Esophagus (tissue), 2 donors: Measurements from ENCODE around the gene SNRK. TPM values are rescaled to one million over a fixed set of nuclear protein-coding genes. Genes with fewer than 3 reads are reported as not detected.
A peak's percentile ranks its signal among the peaks of the same experiment; 100 is the strongest.

Experiments
- H3K27ac ChIP-seq, 2 donors: one replicate each; pipeline ENCODE4 v1.5.1; 2013; ENCODE audit warnings: low read depth in 2 of 2, mild to moderate bottlenecking in 2 of 2, inconsistent platforms in 1 of 2, low read length in 1 of 2, moderate library complexity in 1 of 2
- H3K27me3 ChIP-seq, 2 donors: one replicate each; pipeline ENCODE4 v1.6.1; 2013; ENCODE audit warnings: low read length in 2 of 2, control low read depth in 1 of 2, mild to moderate bottlenecking in 1 of 2; ENCODE audit not compliant: insufficient read depth in 2 of 2, control insufficient read depth in 1 of 2
- H3K36me3 ChIP-seq, 2 donors: one replicate each; pipeline ENCODE4 v1.6.1; 2013; ENCODE audit warnings: low read length in 1 of 2; ENCODE audit not compliant: control insufficient read depth in 2 of 2, insufficient read depth in 2 of 2
- H3K4me1 ChIP-seq, 2 donors: one replicate each; pipeline ENCODE4 v1.6.1; 2013; ENCODE audit warnings: low read length in 1 of 2; ENCODE audit not compliant: control insufficient read depth in 2 of 2, insufficient read depth in 2 of 2
- H3K4me3 ChIP-seq, 2 donors: one replicate each; pipeline ENCODE4 v1.5.1; 2013; ENCODE audit warnings: low read length in 2 of 2, mild to moderate bottlenecking in 2 of 2, low read depth in 1 of 2, moderate library complexity in 1 of 2
- H3K9me3 ChIP-seq, 2 donors: one replicate each; pipeline ENCODE4 v1.6.1; 2013; ENCODE audit warnings: mild to moderate bottlenecking in 2 of 2, low read depth in 1 of 2, low read length in 1 of 2, moderate library complexity in 1 of 2; ENCODE audit not compliant: control insufficient read depth in 2 of 2, insufficient read depth in 1 of 2
- WGBS, 2 donors: extraction: QIAGEN DNeasy Blood & Tissue Kit; methylation state at CpG; one replicate each; pipeline ENCODE4 v1.1.7; 2013; 5-methylcytosine and 5-hydroxymethylcytosine counted together
- polyA plus RNA-seq, 2 donors: library from polyadenylated mRNA; stranded (reverse); fragments of 200-250 nt; gene quantifications; one replicate each; pipeline ENCODE4 v1.2.3, GENCODE V29; 2013
- donor health status: healthy with polysubstance abuse.
- donor health status: Bipolar disorder and iron deficiency.

Gene SNRK
- polyA plus RNA-seq, 2 donors: 11.1 to 11.3 TPM

GRCh38 chr3:43317461-43318316 lies 31.3 kb downstream of the SNRK start:
- Histone ChIP-seq H3K36me3 (no peaks in the 10 kb centered on the region), H3K27ac (peak overlapping the region in 1 of 2 donors; percentile 30), H3K9me3 (no peaks in the 10 kb centered on the region), H3K27me3 (no peaks in the 10 kb centered on the region), H3K4me3 (no peak overlapping the region), H3K4me1 (no peaks in the 10 kb centered on the region)
- 71 to 76% methylated on average over 8 of the region's 8 CpGs for WGBS, 2 donors

- Histone ChIP-seq H3K9me3 (no peaks in the 10 kb centered on the region), H3K4me1 (no peaks in the 10 kb centered on the region), H3K27ac (no peak overlapping the region), H3K4me3 (no peak overlapping the region), H3K27me3 (no peaks in the 10 kb centered on the region), H3K36me3 (no peaks in the 10 kb centered on the region)
- 87 to 88% methylated on average over 6 of the region's 6 CpGs for WGBS, 2 donors
Observed at GRCh38 chr3:43319376-43319775, 33.0 kb downstream of the SNRK start.

- H3K4me3 ChIP-seq: no peak overlapping the region
- H3K36me3 ChIP-seq: no peaks in the 10 kb centered on the region
- H3K27ac ChIP-seq: no peak overlapping the region
- H3K27me3 ChIP-seq: no peaks in the 10 kb centered on the region
- WGBS, 2 donors: 85 to 88% methylated on average over 3 of the region's 3 CpGs
- no peaks in the 10 kb centered on the region for H3K4me1 ChIP-seq
- H3K9me3 ChIP-seq: no peaks in the 10 kb centered on the region
Observed at GRCh38 chr3:43319794-43320193, 33.5 kb downstream of the SNRK start.

- Histone ChIP-seq H3K27ac (no peak overlapping the region), H3K9me3 (no peaks in the 10 kb centered on the region), H3K36me3 (no peaks in the 10 kb centered on the region), H3K4me3 (no peak overlapping the region), H3K4me1 (no peaks in the 10 kb centered on the region), H3K27me3 (no peaks in the 10 kb centered on the region)
- WGBS, 2 donors: 90 to 92% methylated on average over 5 of the region's 5 CpGs
Observed at GRCh38 chr3:43320288-43320687, 33.9 kb downstream of the SNRK start.

GRCh38 chr3:43323541-43323940 lies 37.2 kb downstream of the SNRK start:
- Histone ChIP-seq H3K36me3 (no peaks in the 10 kb centered on the region), H3K4me3 (no peak overlapping the region), H3K4me1 (peaks cover 0 to 4% of the 10 kb centered on the region in 2 donors), H3K27me3 (no peaks in the 10 kb centered on the region), H3K9me3 (no peaks in the 10 kb centered on the region), H3K27ac (no peak overlapping the region)
- WGBS, 2 donors: 97 to 98% methylated on average over 1 of the region's 1 CpG

GRCh38 chr3:43326891-43327581 lies 40.7 kb downstream of the SNRK start:
- Histone ChIP-seq H3K36me3 (no peaks in the 10 kb centered on the region), H3K9me3 (no peaks in the 10 kb centered on the region), H3K4me3 (no peak overlapping the region), H3K4me1 (peaks cover 0 to 4% of the 10 kb centered on the region in 2 donors), H3K27me3 (no peaks in the 10 kb centered on the region), H3K27ac (no peak overlapping the region)
- 55 to 65% methylated on average over 3 of the region's 3 CpGs for WGBS, 2 donors

GRCh38 chr3:43327582-43327979 lies 41.2 kb downstream of the SNRK start:
- H3K36me3 ChIP-seq: no peaks in the 10 kb centered on the region
- no peaks in the 10 kb centered on the region for H3K27me3 ChIP-seq
- H3K27ac ChIP-seq: no peak overlapping the region
- H3K4me3 ChIP-seq: no peak overlapping the region
- no peaks in the 10 kb centered on the region for H3K9me3 ChIP-seq
- H3K4me1 ChIP-seq: peaks cover 0 to 4% of the 10 kb centered on the region in 2 donors

GRCh38 chr3:43328653-43329052 lies 42.3 kb downstream of the SNRK start:
- Histone ChIP-seq H3K27me3 (no peaks in the 10 kb centered on the region), H3K4me3 (no peak overlapping the region), H3K36me3 (no peaks in the 10 kb centered on the region), H3K4me1 (peaks cover 0 to 4% of the 10 kb centered on the region in 2 donors), H3K9me3 (no peaks in the 10 kb centered on the region), H3K27ac (no peak overlapping the region)

- no peaks in the 10 kb centered on the region for H3K36me3 ChIP-seq
- peaks cover 0 to 3% of the 10 kb centered on the region in 2 donors for H3K9me3 ChIP-seq
- no peak overlapping the region for H3K4me3 ChIP-seq
- H3K4me1 ChIP-seq: peaks cover 0 to 4% of the 10 kb centered on the region in 2 donors
- H3K27ac ChIP-seq: no peak overlapping the region
- WGBS, 2 donors: 32 to 41% methylated on average over 1 of the region's 1 CpG
- no peaks in the 10 kb centered on the region for H3K27me3 ChIP-seq
Observed at GRCh38 chr3:43330981-43331380, 44.6 kb downstream of the SNRK start.
